GM12878 (cell line): ENCODE data around the gene MTHFS. TPM values are rescaled to one million over a fixed set of nuclear protein-coding genes. Genes with fewer than 3 reads are reported as not detected.

Experiments used
- HDAC6 ChIP-seq: fragments of 200-600 bp; sonication (generic); IDR thresholded peaks from one replicate; pipeline ENCODE4 v1.8.0; 2017; ENCODE audit warnings: antibody characterized with exemption; ENCODE audit not compliant: unreplicated experiment
- MTA2 ChIP-seq: fragments of 450-650 bp; IDR thresholded peaks from 2 replicates; pipeline ENCODE4 v1.6.1; 2016; ENCODE audit warnings: low read depth, mild to moderate bottlenecking, moderate library complexity
- MTA3 ChIP-seq: IDR thresholded peaks from 2 replicates; pipeline ENCODE4 v1.6.1; 2012; ENCODE audit warnings: low read length, inconsistent platforms, borderline replicate concordance
- TARDBP ChIP-seq: IDR thresholded peaks from 2 replicates; pipeline ENCODE4 v1.6.1; 2016; ENCODE audit warnings: borderline replicate concordance
- ZBED1 ChIP-seq: IDR thresholded peaks from 2 replicates; pipeline ENCODE4 v1.6.1; 2016; ENCODE audit warnings: borderline replicate concordance
- ZBTB4 ChIP-seq: fragments of 450-650 bp; formaldehyde crosslinking; IDR thresholded peaks from 2 replicates; pipeline ENCODE4 v1.4.0; 2022; ENCODE audit warnings: mild to moderate bottlenecking, moderate library complexity
- polyA plus RNA-seq, 11 experiments: library from polyadenylated mRNA; depleted of rRNA in 4 of 11; unstranded in 6 of 11; stranded (reverse) in 5 of 11; fragments of >200 nt; fragmentation: Nextera tagmentation in 4 of 11; fragmentation: Illumina TruSeq in 1 of 11; extraction: Ambion mirVana in 4 of 11; extraction: Trizol in 1 of 11; gene quantifications; 1 replicate in 1 of 11; 2 replicates in 10 of 11; pipeline versions ENCODE4 v1.2.1 to v1.2.3, GENCODE V29; 2011 to 2016; ENCODE audit warnings: inconsistent platforms in 2 of 11, missing spikeins in 2 of 11, low read depth in 1 of 11
- total RNA-seq, 4 experiments: library from RNA; depleted of rRNA in 3 of 4; stranded (reverse); fragments of >200 nt in 3 of 4; fragmentation: Illumina TruSeq in 1 of 4; extraction: Trizol in 1 of 4; gene quantifications; 2 replicates each; pipeline versions ENCODE4 v1.2.1 to v1.2.3, GENCODE V29; 2013 to 2021
- TF ChIP-seq, protein P1 (sequence below): fragments of 450-650 bp; formaldehyde crosslinking; IDR thresholded peaks from 2 replicates; pipeline ENCODE4 v1.4.0; 2020; ENCODE audit warnings: mild to moderate bottlenecking, moderate library complexity

Gene MTHFS
- total and polyA plus RNA-seq, 10 of the 15 experiments (the other 5 are each of a cell fraction or from before 2014, with no cell fraction given): 14.0 to 81.9 (median 31.8) TPM

GRCh38 chr15:79932447-79932846 is 35.6 kb upstream of the MTHFS start (continued):
- TF ChIP-seq, protein P1, sequence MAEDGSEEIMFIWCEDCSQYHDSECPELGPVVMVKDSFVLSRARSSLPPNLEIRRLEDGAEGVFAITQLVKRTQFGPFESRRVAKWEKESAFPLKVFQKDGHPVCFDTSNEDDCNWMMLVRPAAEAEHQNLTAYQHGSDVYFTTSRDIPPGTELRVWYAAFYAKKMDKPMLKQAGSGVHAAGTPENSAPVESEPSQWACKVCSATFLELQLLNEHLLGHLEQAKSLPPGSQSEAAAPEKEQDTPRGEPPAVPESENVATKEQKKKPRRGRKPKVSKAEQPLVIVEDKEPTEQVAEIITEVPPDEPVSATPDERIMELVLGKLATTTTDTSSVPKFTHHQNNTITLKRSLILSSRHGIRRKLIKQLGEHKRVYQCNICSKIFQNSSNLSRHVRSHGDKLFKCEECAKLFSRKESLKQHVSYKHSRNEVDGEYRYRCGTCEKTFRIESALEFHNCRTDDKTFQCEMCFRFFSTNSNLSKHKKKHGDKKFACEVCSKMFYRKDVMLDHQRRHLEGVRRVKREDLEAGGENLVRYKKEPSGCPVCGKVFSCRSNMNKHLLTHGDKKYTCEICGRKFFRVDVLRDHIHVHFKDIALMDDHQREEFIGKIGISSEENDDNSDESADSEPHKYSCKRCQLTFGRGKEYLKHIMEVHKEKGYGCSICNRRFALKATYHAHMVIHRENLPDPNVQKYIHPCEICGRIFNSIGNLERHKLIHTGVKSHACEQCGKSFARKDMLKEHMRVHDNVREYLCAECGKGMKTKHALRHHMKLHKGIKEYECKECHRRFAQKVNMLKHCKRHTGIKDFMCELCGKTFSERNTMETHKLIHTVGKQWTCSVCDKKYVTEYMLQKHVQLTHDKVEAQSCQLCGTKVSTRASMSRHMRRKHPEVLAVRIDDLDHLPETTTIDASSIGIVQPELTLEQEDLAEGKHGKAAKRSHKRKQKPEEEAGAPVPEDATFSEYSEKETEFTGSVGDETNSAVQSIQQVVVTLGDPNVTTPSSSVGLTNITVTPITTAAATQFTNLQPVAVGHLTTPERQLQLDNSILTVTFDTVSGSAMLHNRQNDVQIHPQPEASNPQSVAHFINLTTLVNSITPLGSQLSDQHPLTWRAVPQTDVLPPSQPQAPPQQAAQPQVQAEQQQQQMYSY (CRISPR knock-in tag): no peak
- no peak for TF ChIP-seq ZBTB4 (CRISPR knock-in tag)
- no peak for TF ChIP-seq TARDBP
- TF ChIP-seq MTA3: no peak
- TF ChIP-seq ZBED1: no peak
- TF ChIP-seq MTA2: no peak
- no peak for TF ChIP-seq HDAC6
